ENCODE results near the gene SPATA33.
A peak's percentile ranks its signal among the peaks of the same experiment; 100 is the strongest.

The SPATA33 gene

GRCh38 chr16:89700649-89701424 lies 43.2 kb downstream of the SPATA33 start:
- no peak for DNase-seq (ENCODE audit: low read depth)
- TF ChIP-seq CTCF (IDR thresholded peaks at IDR 0.05; ENCODE audit: control insufficient read depth, extremely low read depth, insufficient read depth): peak; percentile 56
- peak overlapping the region; percentile 71 for H3K4me3 ChIP-seq (ENCODE audit: low read depth, low read length)

DNA sequence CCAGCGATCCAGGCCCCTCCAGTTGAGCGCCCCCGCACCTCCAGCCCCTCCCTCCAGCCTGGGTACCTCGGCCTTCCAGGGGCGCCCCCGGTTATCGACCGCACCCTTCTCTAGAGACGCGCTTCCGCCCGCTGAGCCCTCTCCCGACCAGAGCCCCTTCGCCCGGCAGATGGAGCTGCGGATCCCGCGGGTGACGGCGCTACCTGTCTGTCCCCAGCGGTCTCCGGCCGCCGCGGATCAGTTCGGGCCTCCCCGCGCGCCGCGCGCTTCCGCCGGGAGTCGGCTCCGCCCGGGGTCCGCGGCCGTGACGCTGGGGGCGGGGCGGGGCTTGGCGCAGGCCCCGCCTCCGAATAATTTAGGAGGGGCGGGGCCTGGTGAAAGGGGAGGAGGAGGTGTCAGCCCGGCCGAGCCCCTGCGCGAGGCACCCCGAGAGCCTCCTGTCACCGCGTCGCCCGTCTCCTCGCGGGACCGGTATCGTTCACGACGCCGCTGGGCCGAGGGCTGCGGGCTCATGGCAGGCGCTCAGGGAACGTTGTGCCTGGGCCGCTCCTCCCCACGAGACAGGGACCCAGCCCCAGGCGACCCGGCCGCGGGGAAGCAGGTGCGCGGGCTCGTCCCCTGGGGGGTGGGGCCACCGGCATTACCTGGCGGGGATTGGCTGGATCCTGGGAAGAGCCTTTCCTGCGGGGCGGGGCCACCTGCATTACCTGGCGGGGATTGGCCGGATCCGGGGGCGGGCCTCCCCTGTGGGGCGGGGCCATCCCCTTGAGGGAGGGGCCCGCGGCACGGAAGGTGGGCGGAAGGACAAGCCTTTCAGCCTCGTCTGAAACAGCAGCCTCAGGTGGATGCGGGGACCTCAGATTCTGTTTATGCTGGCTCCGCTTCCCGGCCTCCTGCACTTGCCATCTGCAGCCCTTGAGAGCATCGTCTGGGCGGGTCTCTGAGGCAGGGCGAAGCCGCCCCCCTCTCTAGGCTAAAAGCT lies 44.1 kb downstream of the SPATA33 start, which contains the start of gene SPATA2L:
Gene SPATA2L (minus strand): TSS at position 281 of the 982 bp plus-strand sequence. CDS start 473 bp downstream, outside the sequence.
- peak; percentile 83 for DNase-seq (ENCODE audit: low read depth)
- peak; percentile 45 for TF ChIP-seq CTCF (IDR thresholded peaks at IDR 0.05; ENCODE audit: control insufficient read depth, extremely low read depth, insufficient read depth)
- peak within 1 kb of the TSS; percentile 71 for H3K4me3 ChIP-seq (ENCODE audit: low read depth, low read length)

DNA sequence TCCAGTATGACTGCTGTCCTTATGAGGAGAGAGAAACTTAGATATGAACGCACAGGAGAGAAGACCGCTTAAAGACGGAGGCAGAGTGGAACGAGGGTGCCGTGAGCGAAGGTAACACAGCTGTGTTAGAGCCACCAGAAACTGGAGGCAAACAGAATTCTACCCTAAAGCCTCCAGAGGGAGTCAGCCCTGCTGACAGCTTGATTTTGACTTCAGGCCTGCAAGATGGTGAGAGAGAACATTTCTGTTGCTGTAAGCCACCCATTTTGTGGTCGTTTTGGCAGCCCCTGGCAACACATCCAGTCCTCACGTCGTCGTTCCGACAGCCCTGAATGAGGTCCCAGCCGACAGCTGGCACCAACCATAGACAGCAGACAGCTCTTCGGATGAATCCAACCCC lies 46.6 kb downstream of the SPATA33 start:
- H3K4me3 ChIP-seq (ENCODE audit: low read depth, low read length): no peak overlapping the region
- no peak for TF ChIP-seq CTCF (IDR thresholded peaks at IDR 0.05; ENCODE audit: control insufficient read depth, extremely low read depth, insufficient read depth)
- DNase-seq (ENCODE audit: low read depth): no peak

GRCh38 chr16:89705006-89705405 lies 47.4 kb downstream of the SPATA33 start:
- no peak for DNase-seq (ENCODE audit: low read depth)
- no peak for TF ChIP-seq CTCF (IDR thresholded peaks at IDR 0.05; ENCODE audit: control insufficient read depth, extremely low read depth, insufficient read depth)
- H3K4me3 ChIP-seq (ENCODE audit: low read depth, low read length): no peak overlapping the region

GRCh38 chr16:89706518-89707260 lies 49.1 kb downstream of the SPATA33 start:
- no peak overlapping the region for H3K4me3 ChIP-seq (ENCODE audit: low read depth, low read length)
- TF ChIP-seq CTCF (IDR thresholded peaks at IDR 0.05; ENCODE audit: control insufficient read depth, extremely low read depth, insufficient read depth): no peak
- no peak for DNase-seq (ENCODE audit: low read depth)

DNA sequence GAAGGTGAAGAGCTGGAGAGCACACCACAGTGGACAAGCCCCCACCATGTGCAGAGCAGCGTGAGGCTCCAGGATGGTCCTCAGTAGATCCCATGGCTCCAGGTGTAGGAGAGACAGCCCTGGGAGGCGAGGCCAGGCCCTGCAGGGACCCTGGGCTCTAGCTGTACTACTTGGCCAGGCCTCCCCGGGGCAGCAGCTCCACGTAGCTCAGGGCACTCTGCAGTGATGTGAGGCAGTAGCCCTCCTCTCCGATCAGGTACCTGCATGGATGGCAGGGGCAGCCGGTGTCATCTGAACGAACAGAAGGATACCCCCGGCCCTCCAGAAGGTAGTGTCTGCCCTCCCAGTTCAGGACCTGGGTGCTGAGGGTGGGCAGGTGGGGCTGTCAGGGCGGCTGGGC lies 50.1 kb downstream of the SPATA33 start:
- DNase-seq (ENCODE audit: low read depth): no peak
- no peak for TF ChIP-seq CTCF (IDR thresholded peaks at IDR 0.05; ENCODE audit: control insufficient read depth, extremely low read depth, insufficient read depth)
- no peak overlapping the region for H3K4me3 ChIP-seq (ENCODE audit: low read depth, low read length)

Measured in LNCaP clone FGC (cell line).